Panc1 (cell line): ENCODE measurements around the gene UXS1. TPM values are rescaled to one million over a fixed set of nuclear protein-coding genes. Genes with fewer than 3 reads are reported as not detected.

ENCODE experiments used
- ATAC-seq: fragments of 200-7000 bp; cut with Tn5 transposase; 2 replicates; pipeline ENCODE4 v1.9.1; 2020; ENCODE audit warnings: mild to moderate bottlenecking, moderate library complexity
- BruUV-seq: library from RNA; stranded (reverse); fragments of 400-500 nt; replicated peaks from 2 replicates; lab custom pipeline; 2021; lab: Mats Ljungman, UMichigan
- CTCF ChIA-PET: fragments of 300-600 bp; sonication (Branson Sonifier 250); formaldehyde crosslinking; loops from one replicate; lab custom pipeline; 2022; ENCODE audit warnings: antibody characterized with exemption; lab: Charles Lee
- POLR2A ChIA-PET: fragments of 300-600 bp; sonication (Branson Sonifier 250); formaldehyde crosslinking; loops from one replicate; lab custom pipeline; 2022; ENCODE audit warnings: antibody characterized with exemption; lab: Charles Lee
- DNase-seq: peaks from one replicate; pipeline ENCODE4 v3.0.0-alpha.2; 2010; ENCODE audit warnings: low read depth, low spot score
- H3K27ac ChIP-seq: 2 replicates; pipeline ENCODE4 v1.5.1; 2011; ENCODE audit warnings: mild to moderate bottlenecking, low read length, inconsistent platforms
- H3K27me3 ChIP-seq: fragments of 200-500 bp; sonication (Bioruptor generic); 2 replicates; pipeline ENCODE4 v1.6.0; 2014; ENCODE audit warnings: low read length, inconsistent platforms; ENCODE audit not compliant: control insufficient read depth, insufficient read depth
- H3K36me3 ChIP-seq: fragments of 200-500 bp; sonication (Bioruptor generic); 2 replicates; pipeline ENCODE4 v1.5.1; 2014; ENCODE audit warnings: inconsistent platforms, mild to moderate bottlenecking, low read length, moderate library complexity; ENCODE audit not compliant: control insufficient read depth, insufficient read depth
- H3K4me1 ChIP-seq: 2 replicates; pipeline ENCODE4 v1.5.1; 2011; ENCODE audit warnings: inconsistent platforms, mild to moderate bottlenecking, low read length, moderate library complexity; ENCODE audit not compliant: control insufficient read depth, insufficient read depth
- H3K4me3 ChIP-seq, 2 experiments: 2 replicates each; pipeline ENCODE4 v1.5.1; 2011 to 2012; ENCODE audit warnings: low read depth in 2 of 2, low read length in 2 of 2, mild to moderate bottlenecking in 2 of 2, inconsistent platforms in 1 of 2, moderate library complexity in 1 of 2
- H3K9me3 ChIP-seq: fragments of 200-500 bp; sonication (Bioruptor generic); 2 replicates; pipeline ENCODE4 v1.5.1; 2014; ENCODE audit warnings: low read depth, mild to moderate bottlenecking, inconsistent platforms, low read length, moderate library complexity; ENCODE audit not compliant: control insufficient read depth, insufficient read depth
- POLR2AphosphoS5 ChIP-seq: IDR thresholded peaks from 2 replicates; pipeline ENCODE4 v1.6.1; 2012; ENCODE audit warnings: mild to moderate bottlenecking, low read depth, low read length, moderate library complexity
- SIN3A ChIP-seq: IDR thresholded peaks from 2 replicates; pipeline ENCODE4 v1.6.1; 2012; ENCODE audit warnings: low read depth, mild to moderate bottlenecking, low read length, moderate library complexity, borderline replicate concordance; ENCODE audit not compliant: insufficient read depth
- TCF7L2 ChIP-seq: IDR thresholded peaks from 2 replicates; pipeline ENCODE4 v1.6.1; 2011; ENCODE audit warnings: mild to moderate bottlenecking, low read depth, low read length, inconsistent platforms
- in situ Hi-C: cut with HindIII; loops from 2 replicates; pipeline ENCODE4 v1.10.0; 2016; ENCODE audit warnings: low sequenced_read_pairs, low pct_unique_long_range_greater_than_20kb
- intact Hi-C: fragments of 100-400 bp; cut with micrococcal nuclease; formaldehyde crosslinking; loops from one replicate; pipeline ENCODE4 v1.10.0; 2022; ENCODE audit not compliant: unreplicated experiment
- total RNA-seq: library from RNA; stranded (reverse); gene quantifications from one replicate; pipeline ENCODE4 v1.2.1, GENCODE V29; 2021; ENCODE audit not compliant: unreplicated experiment
- TF ChIP-seq, protein P1 (sequence below), 2 experiments: IDR thresholded peaks; 2 replicates each; pipeline ENCODE4 v1.6.1; 2011 to 2012; ENCODE audit warnings: low read depth in 2 of 2, control low read depth in 1 of 2, low read length in 1 of 2, mild to moderate bottlenecking in 1 of 2, moderate library complexity in 1 of 2; ENCODE audit not compliant: insufficient read depth in 1 of 2
- TF ChIP-seq, protein P2 (sequence below): fragments of 450-650 bp; IDR thresholded peaks from 2 replicates; pipeline ENCODE4 v1.5.1; 2017; ENCODE audit warnings: mild to moderate bottlenecking

The UXS1 gene
- total RNA-seq, 1 experiment from 2014 or later: 72.0 TPM

DNA sequence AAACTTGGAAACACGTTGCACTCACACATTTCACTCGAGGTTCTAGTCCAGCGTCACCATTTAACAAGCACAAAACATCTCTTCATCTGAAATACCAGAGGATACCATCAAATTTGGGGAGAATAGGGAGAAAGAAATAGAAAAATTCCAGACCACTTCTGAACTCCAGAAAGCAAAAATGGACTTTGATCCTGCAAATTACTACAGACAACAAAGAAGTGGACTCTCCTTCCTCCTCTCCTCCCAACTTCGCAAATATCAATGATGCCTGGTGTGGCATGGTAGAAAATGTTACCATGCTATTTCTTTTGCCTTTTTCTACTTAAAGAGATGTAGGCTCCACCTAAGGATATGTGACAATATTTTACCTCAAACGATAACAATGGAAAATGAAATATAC, 13.5 kb downstream of the UXS1 start:
- intact Hi-C loops (no loop called here), in situ Hi-C loops (no loop called here)
- CTCF ChIA-PET: no interaction called here
- TF ChIP-seq SIN3A (no peak), TCF7L2 (no peak), POLR2AphosphoS5 (no peak)
- TF ChIP-seq, protein P1, sequence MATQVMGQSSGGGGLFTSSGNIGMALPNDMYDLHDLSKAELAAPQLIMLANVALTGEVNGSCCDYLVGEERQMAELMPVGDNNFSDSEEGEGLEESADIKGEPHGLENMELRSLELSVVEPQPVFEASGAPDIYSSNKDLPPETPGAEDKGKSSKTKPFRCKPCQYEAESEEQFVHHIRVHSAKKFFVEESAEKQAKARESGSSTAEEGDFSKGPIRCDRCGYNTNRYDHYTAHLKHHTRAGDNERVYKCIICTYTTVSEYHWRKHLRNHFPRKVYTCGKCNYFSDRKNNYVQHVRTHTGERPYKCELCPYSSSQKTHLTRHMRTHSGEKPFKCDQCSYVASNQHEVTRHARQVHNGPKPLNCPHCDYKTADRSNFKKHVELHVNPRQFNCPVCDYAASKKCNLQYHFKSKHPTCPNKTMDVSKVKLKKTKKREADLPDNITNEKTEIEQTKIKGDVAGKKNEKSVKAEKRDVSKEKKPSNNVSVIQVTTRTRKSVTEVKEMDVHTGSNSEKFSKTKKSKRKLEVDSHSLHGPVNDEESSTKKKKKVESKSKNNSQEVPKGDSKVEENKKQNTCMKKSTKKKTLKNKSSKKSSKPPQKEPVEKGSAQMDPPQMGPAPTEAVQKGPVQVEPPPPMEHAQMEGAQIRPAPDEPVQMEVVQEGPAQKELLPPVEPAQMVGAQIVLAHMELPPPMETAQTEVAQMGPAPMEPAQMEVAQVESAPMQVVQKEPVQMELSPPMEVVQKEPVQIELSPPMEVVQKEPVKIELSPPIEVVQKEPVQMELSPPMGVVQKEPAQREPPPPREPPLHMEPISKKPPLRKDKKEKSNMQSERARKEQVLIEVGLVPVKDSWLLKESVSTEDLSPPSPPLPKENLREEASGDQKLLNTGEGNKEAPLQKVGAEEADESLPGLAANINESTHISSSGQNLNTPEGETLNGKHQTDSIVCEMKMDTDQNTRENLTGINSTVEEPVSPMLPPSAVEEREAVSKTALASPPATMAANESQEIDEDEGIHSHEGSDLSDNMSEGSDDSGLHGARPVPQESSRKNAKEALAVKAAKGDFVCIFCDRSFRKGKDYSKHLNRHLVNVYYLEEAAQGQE (IDR thresholded peaks at IDR 0.05; ENCODE audit: insufficient read depth in 1 of 2, low read depth in 2 of 2, low read length in 1 of 2): no peak
- TF ChIP-seq, protein P2, sequence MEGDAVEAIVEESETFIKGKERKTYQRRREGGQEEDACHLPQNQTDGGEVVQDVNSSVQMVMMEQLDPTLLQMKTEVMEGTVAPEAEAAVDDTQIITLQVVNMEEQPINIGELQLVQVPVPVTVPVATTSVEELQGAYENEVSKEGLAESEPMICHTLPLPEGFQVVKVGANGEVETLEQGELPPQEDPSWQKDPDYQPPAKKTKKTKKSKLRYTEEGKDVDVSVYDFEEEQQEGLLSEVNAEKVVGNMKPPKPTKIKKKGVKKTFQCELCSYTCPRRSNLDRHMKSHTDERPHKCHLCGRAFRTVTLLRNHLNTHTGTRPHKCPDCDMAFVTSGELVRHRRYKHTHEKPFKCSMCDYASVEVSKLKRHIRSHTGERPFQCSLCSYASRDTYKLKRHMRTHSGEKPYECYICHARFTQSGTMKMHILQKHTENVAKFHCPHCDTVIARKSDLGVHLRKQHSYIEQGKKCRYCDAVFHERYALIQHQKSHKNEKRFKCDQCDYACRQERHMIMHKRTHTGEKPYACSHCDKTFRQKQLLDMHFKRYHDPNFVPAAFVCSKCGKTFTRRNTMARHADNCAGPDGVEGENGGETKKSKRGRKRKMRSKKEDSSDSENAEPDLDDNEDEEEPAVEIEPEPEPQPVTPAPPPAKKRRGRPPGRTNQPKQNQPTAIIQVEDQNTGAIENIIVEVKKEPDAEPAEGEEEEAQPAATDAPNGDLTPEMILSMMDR: no peak
- POLR2A ChIA-PET: no interaction called here
- Histone ChIP-seq H3K4me3 (no peak overlapping the region), H3K36me3 (no peaks in the 10 kb centered on the region), H3K27me3 (no peaks in the 10 kb centered on the region), H3K4me1 (peaks cover 3% of the 10 kb centered on the region; the same call in 1 of the 2 replicates), H3K9me3 (no peaks in the 10 kb centered on the region), H3K27ac (no peak overlapping the region)
- BruUV-seq: no TSS peak
- ATAC-seq (no peak), DNase-seq (no peak)

DNA sequence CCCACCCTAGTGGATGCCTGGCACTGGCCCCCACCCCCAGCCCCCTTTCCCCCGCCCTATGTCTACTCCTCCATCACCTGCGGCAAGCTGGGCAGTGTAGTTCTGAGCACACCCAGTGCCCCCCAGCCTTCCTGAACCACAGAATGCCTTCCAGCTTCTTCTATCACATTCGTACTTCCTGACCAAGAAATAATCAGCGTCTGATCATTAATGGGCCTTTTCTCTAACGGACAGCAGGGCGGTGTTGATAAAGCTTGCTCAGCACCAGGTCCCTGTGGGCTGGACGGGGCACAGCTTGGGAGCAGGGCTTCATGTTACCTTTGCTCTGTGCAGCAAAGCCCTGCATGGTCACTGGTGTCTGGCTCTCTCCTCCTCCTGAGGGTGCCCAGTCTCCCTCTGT, 15.4 kb downstream of the UXS1 start:
- ATAC-seq (no peak), DNase-seq (no peak)
- TF ChIP-seq SIN3A (no peak), POLR2AphosphoS5 (no peak), TCF7L2 (no peak)
- TF ChIP-seq, protein P2: no peak
- TF ChIP-seq, protein P1 (IDR thresholded peaks at IDR 0.05; ENCODE audit: insufficient read depth in 1 of 2, low read depth in 2 of 2, low read length in 1 of 2): no peak
- ChIA-PET POLR2A (no interaction called here), CTCF (no interaction called here)
- Histone ChIP-seq H3K27me3 (no peaks in the 10 kb centered on the region), H3K36me3 (no peaks in the 10 kb centered on the region), H3K27ac (no peak overlapping the region), H3K9me3 (no peaks in the 10 kb centered on the region), H3K4me3 (no peak overlapping the region), H3K4me1 (peaks cover 3% of the 10 kb centered on the region; the same call in 1 of the 2 replicates)
- in situ Hi-C loops: no loop called here
- intact Hi-C loops: no loop called here
- no TSS peak for BruUV-seq
